HEK293 (cell line): Measurements from ENCODE around the gene TANGO2.

Experiments
- CTCF ChIA-PET: fragments of 350-600 bp; formaldehyde crosslinking; extraction: SDS; loops from one replicate; lab custom pipeline; 2021; ENCODE audit warnings: antibody characterized with exemption; lab: Yijun Ruan, JAX
- POLR2A ChIA-PET: fragments of 300-600 bp; formaldehyde crosslinking; extraction: SDS; loops from one replicate; lab custom pipeline; 2020; ENCODE audit warnings: antibody characterized with exemption, inconsistent platforms; lab: Yijun Ruan, JAX
- H3K27ac ChIP-seq: fragments of 200-500 bp; sonication (Bioruptor generic); 2 replicates; pipeline ENCODE4 v1.5.1; 2014; ENCODE audit warnings: low read depth, low read length, control low read depth, inconsistent platforms; ENCODE audit errors: extremely low read depth
- H3K36me3 ChIP-seq, 2 experiments: fragments of 200-500 bp in 1 of 2; sonication (Bioruptor generic) in 1 of 2; 1 replicate in 1 of 2; 2 replicates in 1 of 2; pipeline ENCODE4 v1.5.1; 2014 to 2017; ENCODE audit warnings: inconsistent platforms in 2 of 2, low read length in 2 of 2; ENCODE audit not compliant: control insufficient read depth in 2 of 2, insufficient read depth in 1 of 2
- H3K4me1 ChIP-seq: fragments of 200-500 bp; sonication (Bioruptor generic); 2 replicates; pipeline ENCODE4 v1.5.1; 2014; ENCODE audit warnings: mild to moderate bottlenecking, low read length, inconsistent platforms; ENCODE audit not compliant: control insufficient read depth, insufficient read depth
- H3K4me3 ChIP-seq: 2 replicates; pipeline ENCODE4 v1.5.1; 2011; ENCODE audit warnings: low read depth, mild to moderate bottlenecking, control low read depth, low read length, moderate library complexity
- H3K9me3 ChIP-seq: fragments of 200-500 bp; sonication (Bioruptor generic); 2 replicates; pipeline ENCODE4 v1.5.1; 2014; ENCODE audit warnings: low read depth, low read length, inconsistent platforms; ENCODE audit not compliant: control insufficient read depth, insufficient read depth
- BCL11A ChIP-seq: fragments of 450-650 bp; formaldehyde crosslinking; IDR thresholded peaks from 2 replicates; pipeline ENCODE4 v1.5.1; 2016; ENCODE audit warnings: low read depth, missing biosample characterization, missing genetic modification characterization
- HOXD13 ChIP-seq: sonication (generic); formaldehyde crosslinking; IDR thresholded peaks from 2 replicates; pipeline ENCODE4 v1.8.0; 2022; ENCODE audit warnings: missing genetic modification reagents, borderline replicate concordance
- MZF1 ChIP-seq: fragments of 450-650 bp; formaldehyde crosslinking; IDR thresholded peaks from 2 replicates; pipeline ENCODE4 v1.5.1; 2017; ENCODE audit warnings: missing biosample characterization, missing genetic modification characterization, borderline replicate concordance
- PBX3 ChIP-seq: sonication (generic); formaldehyde crosslinking; IDR thresholded peaks from 2 replicates; pipeline ENCODE4 v1.8.1; 2022; ENCODE audit warnings: mild to moderate bottlenecking, moderate library complexity, missing genetic modification reagents
- ZFHX2 ChIP-seq: fragments of 450-650 bp; formaldehyde crosslinking; conservative IDR thresholded peaks from 2 replicates; pipeline ENCODE4 v1.5.1; 2016; ENCODE audit warnings: missing biosample characterization, missing genetic modification characterization
- ZNF155 ChIP-seq: fragments of 450-650 bp; formaldehyde crosslinking; IDR thresholded peaks from 2 replicates; pipeline ENCODE4 v1.5.1; 2016; ENCODE audit warnings: missing biosample characterization, missing genetic modification characterization
- ZNF174 ChIP-seq: fragments of 450-650 bp; formaldehyde crosslinking; IDR thresholded peaks from 2 replicates; pipeline ENCODE4 v1.5.0; 2017; ENCODE audit warnings: missing biosample characterization, mild to moderate bottlenecking, missing genetic modification characterization
- ZNF366 ChIP-seq: fragments of 450-650 bp; formaldehyde crosslinking; conservative IDR thresholded peaks from 2 replicates; pipeline ENCODE4 v1.5.1; 2016; ENCODE audit warnings: missing biosample characterization, missing genetic modification characterization
- ZNF394 ChIP-seq: fragments of 450-650 bp; formaldehyde crosslinking; IDR thresholded peaks from 2 replicates; pipeline ENCODE4 v1.5.1; 2016; ENCODE audit warnings: missing biosample characterization, missing genetic modification characterization, mild to moderate bottlenecking, moderate library complexity, borderline replicate concordance
- ZNF449 ChIP-seq: fragments of 450-650 bp; formaldehyde crosslinking; IDR thresholded peaks from 2 replicates; pipeline ENCODE4 v1.5.1; 2017; ENCODE audit warnings: missing biosample characterization, mild to moderate bottlenecking, missing genetic modification characterization, moderate library complexity
- ZNF555 ChIP-seq: fragments of 450-650 bp; formaldehyde crosslinking; conservative IDR thresholded peaks from 2 replicates; pipeline ENCODE4 v1.5.1; 2017; ENCODE audit warnings: missing biosample characterization, mild to moderate bottlenecking, missing genetic modification characterization, inconsistent platforms
- ZNF571 ChIP-seq: fragments of 450-650 bp; formaldehyde crosslinking; IDR thresholded peaks from 2 replicates; pipeline ENCODE4 v1.5.0; 2017; ENCODE audit warnings: missing biosample characterization, missing genetic modification characterization
- ZNF660 ChIP-seq: fragments of 450-650 bp; IDR thresholded peaks from 2 replicates; pipeline ENCODE4 v1.5.1; 2018; ENCODE audit warnings: missing biosample characterization, mild to moderate bottlenecking, missing genetic modification characterization
- ZNF664 ChIP-seq: fragments of 450-650 bp; formaldehyde crosslinking; IDR thresholded peaks from 2 replicates; pipeline ENCODE4 v1.5.1; 2016; ENCODE audit warnings: missing biosample characterization, missing genetic modification characterization
- ZNF670 ChIP-seq: fragments of 450-650 bp; formaldehyde crosslinking; IDR thresholded peaks from 2 replicates; pipeline ENCODE4 v1.5.1; 2016; ENCODE audit warnings: missing biosample characterization, missing genetic modification characterization, low read depth
- ZNF776 ChIP-seq: fragments of 450-650 bp; formaldehyde crosslinking; IDR thresholded peaks from 2 replicates; pipeline ENCODE4 v1.5.0; 2017; ENCODE audit warnings: missing biosample characterization, missing genetic modification characterization, borderline replicate concordance
- ZNF785 ChIP-seq: fragments of 450-650 bp; formaldehyde crosslinking; IDR thresholded peaks from 2 replicates; pipeline ENCODE4 v1.5.1; 2016; ENCODE audit warnings: missing biosample characterization, missing genetic modification characterization
- ZSCAN16 ChIP-seq: fragments of 450-650 bp; formaldehyde crosslinking; IDR thresholded peaks from 2 replicates; pipeline ENCODE4 v1.5.1; 2016; ENCODE audit warnings: missing biosample characterization, missing genetic modification characterization
- ZSCAN30 ChIP-seq: fragments of 450-650 bp; IDR thresholded peaks from 2 replicates; pipeline ENCODE4 v1.5.1; 2018; ENCODE audit warnings: missing biosample characterization, mild to moderate bottlenecking, missing genetic modification characterization, moderate library complexity
- ZXDB ChIP-seq: fragments of 450-650 bp; formaldehyde crosslinking; IDR thresholded peaks from 2 replicates; pipeline ENCODE4 v1.5.1; 2016; ENCODE audit warnings: missing biosample characterization, missing genetic modification characterization
- TF ChIP-seq, protein P1 (sequence below): fragments of 450-650 bp; formaldehyde crosslinking; IDR thresholded peaks from 2 replicates; pipeline ENCODE4 v1.5.1; 2016; ENCODE audit warnings: missing biosample characterization, missing genetic modification characterization

TANGO2 gene

DNA sequence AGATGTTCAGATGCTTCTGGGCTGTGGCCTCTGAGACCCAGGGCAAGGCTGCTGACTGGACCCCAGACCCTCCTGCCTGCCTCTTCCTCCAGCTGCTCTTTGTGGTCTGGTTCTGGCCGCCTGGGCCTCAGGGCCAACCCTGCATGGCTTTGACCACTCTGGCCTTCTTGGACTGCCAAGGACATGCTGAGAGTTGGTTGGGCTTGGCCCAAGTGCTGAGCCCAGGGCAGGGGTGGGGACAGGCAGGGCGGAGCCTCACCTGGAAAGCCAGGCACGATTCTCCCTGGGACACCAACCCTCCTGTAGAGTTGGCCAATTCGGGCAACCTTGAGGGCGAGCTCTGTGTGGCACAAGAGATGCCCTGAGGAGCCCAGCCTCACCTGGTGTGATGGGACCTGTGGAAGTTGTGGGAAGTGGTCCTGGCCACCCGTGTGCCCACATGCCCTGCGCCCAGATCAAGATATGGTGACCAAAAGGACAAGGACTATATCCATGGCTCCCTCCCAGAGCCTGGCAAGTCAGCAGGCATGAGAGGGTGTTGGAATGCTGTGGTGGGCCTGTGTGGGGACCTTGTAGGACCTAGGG is 11.6 kb downstream of the TANGO2 start:
- H3K9me3 ChIP-seq = no peaks in the 10 kb centered on the region
- CTCF ChIA-PET = interaction anchor here (0.6 kb wide), 2 partner anchors 8 to 62 kb away, joined by 3 read pairs; no protein-coding TSS in a partner anchor
- TF ChIP-seq ZNF449 = peak; percentile 63; the same call in 1 of the 2 replicates
- TF ChIP-seq, protein P1, sequence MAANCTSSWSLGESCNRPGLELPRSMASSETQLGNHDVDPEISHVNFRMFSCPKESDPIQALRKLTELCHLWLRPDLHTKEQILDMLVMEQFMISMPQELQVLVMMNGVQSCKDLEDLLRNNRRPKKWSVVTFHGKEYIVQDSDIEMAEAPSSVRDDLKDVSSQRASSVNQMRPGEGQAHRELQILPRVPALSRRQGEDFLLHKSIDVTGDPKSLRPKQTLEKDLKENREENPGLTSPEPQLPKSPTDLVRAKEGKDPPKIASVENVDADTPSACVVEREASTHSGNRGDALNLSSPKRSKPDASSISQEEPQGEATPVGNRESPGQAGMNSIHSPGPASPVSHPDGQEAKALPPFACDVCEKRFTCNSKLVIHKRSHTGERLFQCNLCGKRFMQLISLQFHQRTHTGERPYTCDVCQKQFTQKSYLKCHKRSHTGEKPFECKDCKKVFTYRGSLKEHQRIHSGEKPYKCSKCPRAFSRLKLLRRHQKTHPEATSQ (tag by site-specific recombination) = no peak
- TF ChIP-seq, all 188 proteins: peak for 1
- H3K4me1 ChIP-seq = no peaks in the 10 kb centered on the region
- H3K27ac ChIP-seq = no peak overlapping the region
- POLR2A ChIA-PET = no interaction called here
- H3K36me3 ChIP-seq = peaks cover 0 to 13% of the 10 kb centered on the region in 2 experiments; a peak in 1 of 3 replicates
- no peak overlapping the region for H3K4me3 ChIP-seq

- CTCF ChIA-PET = interaction anchor here (0.6 to 1.2 kb wide), 2 partner anchors 9 to 11 kb away, joined by 3 to 8 read pairs; no protein-coding TSS in a partner anchor
- Histone ChIP-seq H3K4me1 (no peaks in the 10 kb centered on the region), H3K4me3 (no peak overlapping the region), H3K36me3 (peaks cover 0 to 16% of the 10 kb centered on the region in 2 experiments; a peak in 1 of 3 replicates), H3K9me3 (no peaks in the 10 kb centered on the region), H3K27ac (no peak overlapping the region)
- TF ChIP-seq ZNF776 (tag by site-specific recombination) (no peak), ZNF571 (tag by site-specific recombination) (no peak), ZFHX2 (tag by site-specific recombination) (no peak)
- POLR2A ChIA-PET = interaction anchor here (0.7 kb wide), 1 partner anchor 48 kb away, joined by 4 read pairs; no protein-coding TSS in a partner anchor
Observed at GRCh38 chr22:20033045-20033706, 12.3 kb downstream of the TANGO2 start.

- no peaks in the 10 kb centered on the region for H3K4me1 ChIP-seq
- H3K9me3 ChIP-seq = no peaks in the 10 kb centered on the region
- no peak overlapping the region for H3K27ac ChIP-seq
- peaks cover 0 to 21% of the 10 kb centered on the region in 2 experiments; a peak in 1 of 3 replicates for H3K36me3 ChIP-seq
- H3K4me3 ChIP-seq = no peak overlapping the region
- POLR2A ChIA-PET = interaction anchor here (0.7 kb wide), 1 partner anchor 47 kb away, joined by 4 read pairs; no protein-coding TSS in a partner anchor
- TF ChIP-seq ZSCAN16 (no peak), BCL11A (no peak), ZNF555 (tag by site-specific recombination) (no peak), HOXD13 (no peak), ZXDB (tag by site-specific recombination) (no peak), PBX3 (no peak), ZNF366 (tag by site-specific recombination) (no peak), ZNF660 (tag by site-specific recombination) (no peak), ZNF394 (tag by site-specific recombination) (no peak), MZF1 (tag by site-specific recombination) (no peak), ZNF785 (no peak), ZNF664 (tag by site-specific recombination) (no peak), ZNF155 (tag by site-specific recombination) (no peak), ZNF174 (no peak), ZSCAN30 (tag by site-specific recombination) (no peak), ZNF670 (tag by site-specific recombination) (no peak)
- CTCF ChIA-PET = interaction anchor here (1.2 kb wide), 1 partner anchor 12 kb away, joined by 8 read pairs; no protein-coding TSS in a partner anchor
Observed at GRCh38 chr22:20034143-20034542, 13.2 kb downstream of the TANGO2 start.
